Activated naive CD8-positive, alpha-beta T cell treated with anti-CD3 and anti-CD28 coated beads, Interleukin-2, amount 50 U/mL, for 16 hours (primary cell): ENCODE measurements around the gene MMAA.
"Not testable (repeated sequence)": the region's sequence is repeated elsewhere in the genome, so short reads cannot be mapped to it uniquely, and the experiment has no call there.

Source experiments
- DNase-seq: peaks from one replicate; pipeline ENCODE4 v3.0.0-alpha.2; 2020; ENCODE audit warnings: low read depth, low spot score

The MMAA gene

GRCh38 chr4:145618932-145619638, at the start of gene MMAA:
MMAA (plus strand) TSS chr4:145619385; CDS start chr4:145639140, 19,755 bp downstream.
- peak; percentile 93 for DNase-seq

- DNase-seq, result not testable (repeated sequence)
These were observed 44.6 kb upstream of the MMAA start for GRCh38 chr4:145574546-145574945.

- no peak for DNase-seq
These were observed 38.3 kb upstream of the MMAA start for GRCh38 chr4:145580906-145581305.

GRCh38 chr4:145583191-145584055, 35.8 kb upstream of the MMAA start:
- DNase-seq, result no peak

- no peak for DNase-seq
These were observed 32.0 kb upstream of the MMAA start for GRCh38 chr4:145587088-145587754.

- not testable (repeated sequence) for DNase-seq
These were observed 29.8 kb upstream of the MMAA start for GRCh38 chr4:145589381-145589780.

- no peak for DNase-seq
These were observed 29.1 kb upstream of the MMAA start for GRCh38 chr4:145589916-145590702.

- no peak for DNase-seq
These were observed 16.9 kb upstream of the MMAA start for GRCh38 chr4:145602129-145602760.

- no peak for DNase-seq
These were observed 13.2 kb upstream of the MMAA start for GRCh38 chr4:145605941-145606340.

- DNase-seq, result peak; percentile 26
These were observed 9.4 kb upstream of the MMAA start for GRCh38 chr4:145609481-145610427.

- no peak for DNase-seq
These were observed 5.5 kb upstream of the MMAA start for GRCh38 chr4:145613566-145614232.

- DNase-seq, result no peak
These were observed 5.0 kb upstream of the MMAA start for GRCh38 chr4:145614233-145614610.

- DNase-seq, result no peak
These were observed 814 bp upstream of the MMAA start for GRCh38 chr4:145618210-145618931.

- peak; percentile 25 for DNase-seq
These were observed 433 bp downstream of the MMAA start for GRCh38 chr4:145619639-145619996.

- not testable (repeated sequence) for DNase-seq
These were observed 2.9 kb downstream of the MMAA start for GRCh38 chr4:145622067-145622466.

- DNase-seq, result no peak
These were observed 4.6 kb downstream of the MMAA start for GRCh38 chr4:145623831-145624230.

GRCh38 chr4:145625677-145626622, 6.8 kb downstream of the MMAA start:
- no peak for DNase-seq

GRCh38 chr4:145626623-145626982, 7.4 kb downstream of the MMAA start:
- DNase-seq, result no peak
